ENCODE measurements around the gene TMPRSS13.

- no peak for TF ChIP-seq POLR2AphosphoS5 (IDR thresholded peaks at IDR 0.05; ENCODE audit: low read depth, low read length)
- no peak for TF ChIP-seq SIN3A (IDR thresholded peaks at IDR 0.05; ENCODE audit: borderline replicate concordance, insufficient read depth, low read length)
These were observed 41.3 kb upstream of the TMPRSS13 start for GRCh38 chr11:117970400-117971024.

Measured in PFSK-1 (cell line).